Measurements from ENCODE around the gene RETN.

- TF ChIP-seq CTCF (IDR thresholded peaks at IDR 0.05; ENCODE audit: low read length) (no peak), EZH2phosphoT487 (IDR thresholded peaks at IDR 0.05; ENCODE audit: low read length) (no peak), EZH2 (optimal IDR thresholded peaks at IDR 0.05; ENCODE audit: low read depth, low read length) (no peak)
Observed at GRCh38 chr19:7638802-7639465, 29.9 kb upstream of the RETN start.

All from MM.1S (cell line).